B cell (primary cell): ENCODE data around the gene PTPRT.

ENCODE experiments used
- EZH2 ChIP-seq: IDR thresholded peaks from 2 replicates; pipeline ENCODE4 v1.6.1; 2012; ENCODE audit warnings: borderline replicate concordance, low read depth, mild to moderate bottlenecking, moderate library complexity, low read length; ENCODE audit not compliant: insufficient read depth, poor library complexity, severe bottlenecking
- TF ChIP-seq, protein P1 (sequence below): fragments of 200-600 bp; IDR thresholded peaks from one replicate; pipeline ENCODE4 v1.8.0; 2022; ENCODE audit warnings: antibody characterized with exemption, mild to moderate bottlenecking

DNA sequence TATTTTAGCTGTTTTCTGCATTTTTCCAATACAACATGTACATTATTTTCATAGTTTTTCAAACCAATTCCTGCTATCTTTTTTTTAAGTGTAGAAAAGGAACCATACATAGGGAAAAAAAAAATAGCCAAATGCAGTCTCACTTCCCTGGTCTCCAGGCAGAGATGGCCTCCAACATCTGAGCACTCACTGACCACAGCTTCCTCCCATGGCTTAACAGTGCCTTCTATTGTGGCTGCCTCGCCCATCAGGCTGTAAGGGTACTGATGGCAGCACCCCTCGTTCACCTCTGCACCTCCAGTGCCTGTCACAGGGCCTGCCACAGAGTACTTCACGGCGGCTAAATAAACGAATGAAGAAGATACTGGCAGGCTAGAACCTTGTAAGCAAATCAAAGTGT, 591.1 kb downstream of the PTPRT start:
- TF ChIP-seq, protein P1, sequence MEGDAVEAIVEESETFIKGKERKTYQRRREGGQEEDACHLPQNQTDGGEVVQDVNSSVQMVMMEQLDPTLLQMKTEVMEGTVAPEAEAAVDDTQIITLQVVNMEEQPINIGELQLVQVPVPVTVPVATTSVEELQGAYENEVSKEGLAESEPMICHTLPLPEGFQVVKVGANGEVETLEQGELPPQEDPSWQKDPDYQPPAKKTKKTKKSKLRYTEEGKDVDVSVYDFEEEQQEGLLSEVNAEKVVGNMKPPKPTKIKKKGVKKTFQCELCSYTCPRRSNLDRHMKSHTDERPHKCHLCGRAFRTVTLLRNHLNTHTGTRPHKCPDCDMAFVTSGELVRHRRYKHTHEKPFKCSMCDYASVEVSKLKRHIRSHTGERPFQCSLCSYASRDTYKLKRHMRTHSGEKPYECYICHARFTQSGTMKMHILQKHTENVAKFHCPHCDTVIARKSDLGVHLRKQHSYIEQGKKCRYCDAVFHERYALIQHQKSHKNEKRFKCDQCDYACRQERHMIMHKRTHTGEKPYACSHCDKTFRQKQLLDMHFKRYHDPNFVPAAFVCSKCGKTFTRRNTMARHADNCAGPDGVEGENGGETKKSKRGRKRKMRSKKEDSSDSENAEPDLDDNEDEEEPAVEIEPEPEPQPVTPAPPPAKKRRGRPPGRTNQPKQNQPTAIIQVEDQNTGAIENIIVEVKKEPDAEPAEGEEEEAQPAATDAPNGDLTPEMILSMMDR = no peak
- TF ChIP-seq EZH2 = no peak
